Embryonic facial prominence (tissue), 1 donor: Measurements from ENCODE around the gene ALPK3.

Source experiments
- DNase-seq: peaks from one replicate; pipeline ENCODE4 v3.0.0-alpha.2; 2016; ENCODE audit errors: extremely low spot score

The ALPK3 gene, protein sequence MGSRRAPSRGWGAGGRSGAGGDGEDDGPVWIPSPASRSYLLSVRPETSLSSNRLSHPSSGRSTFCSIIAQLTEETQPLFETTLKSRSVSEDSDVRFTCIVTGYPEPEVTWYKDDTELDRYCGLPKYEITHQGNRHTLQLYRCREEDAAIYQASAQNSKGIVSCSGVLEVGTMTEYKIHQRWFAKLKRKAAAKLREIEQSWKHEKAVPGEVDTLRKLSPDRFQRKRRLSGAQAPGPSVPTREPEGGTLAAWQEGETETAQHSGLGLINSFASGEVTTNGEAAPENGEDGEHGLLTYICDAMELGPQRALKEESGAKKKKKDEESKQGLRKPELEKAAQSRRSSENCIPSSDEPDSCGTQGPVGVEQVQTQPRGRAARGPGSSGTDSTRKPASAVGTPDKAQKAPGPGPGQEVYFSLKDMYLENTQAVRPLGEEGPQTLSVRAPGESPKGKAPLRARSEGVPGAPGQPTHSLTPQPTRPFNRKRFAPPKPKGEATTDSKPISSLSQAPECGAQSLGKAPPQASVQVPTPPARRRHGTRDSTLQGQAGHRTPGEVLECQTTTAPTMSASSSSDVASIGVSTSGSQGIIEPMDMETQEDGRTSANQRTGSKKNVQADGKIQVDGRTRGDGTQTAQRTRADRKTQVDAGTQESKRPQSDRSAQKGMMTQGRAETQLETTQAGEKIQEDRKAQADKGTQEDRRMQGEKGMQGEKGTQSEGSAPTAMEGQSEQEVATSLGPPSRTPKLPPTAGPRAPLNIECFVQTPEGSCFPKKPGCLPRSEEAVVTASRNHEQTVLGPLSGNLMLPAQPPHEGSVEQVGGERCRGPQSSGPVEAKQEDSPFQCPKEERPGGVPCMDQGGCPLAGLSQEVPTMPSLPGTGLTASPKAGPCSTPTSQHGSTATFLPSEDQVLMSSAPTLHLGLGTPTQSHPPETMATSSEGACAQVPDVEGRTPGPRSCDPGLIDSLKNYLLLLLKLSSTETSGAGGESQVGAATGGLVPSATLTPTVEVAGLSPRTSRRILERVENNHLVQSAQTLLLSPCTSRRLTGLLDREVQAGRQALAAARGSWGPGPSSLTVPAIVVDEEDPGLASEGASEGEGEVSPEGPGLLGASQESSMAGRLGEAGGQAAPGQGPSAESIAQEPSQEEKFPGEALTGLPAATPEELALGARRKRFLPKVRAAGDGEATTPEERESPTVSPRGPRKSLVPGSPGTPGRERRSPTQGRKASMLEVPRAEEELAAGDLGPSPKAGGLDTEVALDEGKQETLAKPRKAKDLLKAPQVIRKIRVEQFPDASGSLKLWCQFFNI (N-terminal part only)

DNA sequence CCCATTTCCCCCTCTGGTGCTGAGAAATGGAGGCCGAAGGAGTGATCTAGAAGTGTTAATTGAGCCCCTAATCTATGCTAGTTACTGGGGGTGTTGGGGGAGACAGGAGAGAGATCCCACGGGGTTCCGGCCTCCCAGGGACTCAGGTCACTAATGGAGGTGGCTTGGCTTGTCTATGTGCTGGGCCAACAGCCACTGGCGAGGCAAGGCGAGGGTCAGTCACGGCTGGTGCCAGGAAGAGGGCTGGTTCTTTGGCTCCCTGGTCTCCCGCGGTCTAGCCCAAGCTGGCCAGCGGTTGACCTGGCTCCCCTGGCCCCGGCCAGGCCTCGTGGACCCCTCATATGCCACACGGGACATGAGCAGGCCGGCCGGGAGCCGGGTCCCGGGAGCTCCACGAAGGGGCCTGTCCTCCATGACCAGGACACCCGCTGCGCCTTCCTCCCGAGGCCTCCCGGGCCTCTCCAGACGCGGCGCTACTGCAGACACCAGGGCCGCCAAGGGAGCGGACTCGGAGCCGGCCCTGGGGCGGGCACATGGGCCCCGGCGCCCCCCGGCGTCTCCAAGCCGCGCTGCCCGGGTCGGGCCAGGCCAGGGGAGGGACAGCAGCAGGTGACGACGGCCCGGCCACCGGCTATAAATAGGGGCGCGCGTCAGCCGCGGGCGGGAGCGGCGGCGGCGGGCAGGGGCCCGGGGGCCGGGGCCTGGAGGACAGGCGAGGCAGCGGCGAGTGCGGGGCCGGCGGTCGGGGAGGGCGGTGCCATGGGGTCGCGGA, at the start of gene ALPK3:
ALPK3 (plus strand) TSS at position 663 of the 772 bp plus-strand sequence; CDS start at position 760, 97 bp downstream.
- no peak for DNase-seq

DNA sequence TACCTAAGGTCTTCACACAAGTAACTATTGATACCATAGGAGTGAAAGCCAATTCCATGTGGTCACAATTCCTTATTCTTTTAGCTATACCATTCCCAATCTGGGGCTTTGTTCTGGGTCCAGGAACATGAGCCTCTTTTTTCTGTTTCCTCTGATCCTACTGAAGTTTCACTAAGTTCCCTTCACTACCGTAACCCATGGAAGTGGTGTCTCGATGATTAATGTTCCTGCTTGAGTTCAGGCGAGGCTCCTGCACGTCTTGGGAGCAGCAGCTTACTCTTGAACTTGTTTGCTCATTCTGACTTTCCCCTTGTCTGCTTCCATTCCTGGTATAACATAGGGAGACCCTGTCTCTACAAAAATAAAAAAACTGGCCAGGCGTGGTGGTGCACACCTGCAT, 45.1 kb upstream of the ALPK3 start:
- DNase-seq = no peak

DNA sequence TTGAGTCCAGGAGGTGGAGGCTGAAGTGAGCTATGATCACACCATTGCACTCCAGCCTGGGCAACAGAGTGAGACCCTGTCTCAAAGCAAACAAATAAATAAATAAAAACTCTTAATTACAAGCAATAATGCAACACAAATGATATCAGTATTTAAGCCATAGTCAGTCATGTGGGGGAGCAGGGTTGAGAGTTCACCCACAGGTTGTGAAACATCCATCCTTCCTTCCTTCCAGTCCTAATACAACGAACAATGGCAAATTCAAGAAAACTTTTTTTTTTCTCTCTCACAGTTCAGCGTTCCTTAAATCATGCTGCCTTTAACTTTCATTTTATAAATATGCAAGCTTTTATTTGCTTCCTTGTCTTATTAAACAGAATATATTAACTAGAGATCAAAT, 44.7 kb upstream of the ALPK3 start:
- DNase-seq = no peak

DNA sequence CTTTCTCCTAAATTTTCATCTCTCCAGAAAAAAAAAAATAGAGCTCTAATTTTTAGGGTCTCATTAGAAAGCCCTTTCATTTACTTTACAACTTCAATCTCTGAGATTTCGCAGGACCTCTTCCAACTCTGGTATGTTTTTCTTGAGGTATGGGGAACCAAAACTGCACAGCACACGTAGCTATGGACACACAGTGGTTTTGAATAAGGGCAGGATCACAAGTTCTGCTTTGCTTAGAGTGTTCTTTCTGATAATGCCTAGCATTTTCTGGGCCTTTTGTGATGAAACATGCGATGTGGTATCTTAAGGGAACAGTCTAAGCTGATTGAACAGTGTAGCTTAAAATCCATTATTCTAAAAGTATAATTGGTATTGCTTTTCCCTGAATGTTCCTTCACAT, 43.4 kb upstream of the ALPK3 start:
- no peak for DNase-seq

DNA sequence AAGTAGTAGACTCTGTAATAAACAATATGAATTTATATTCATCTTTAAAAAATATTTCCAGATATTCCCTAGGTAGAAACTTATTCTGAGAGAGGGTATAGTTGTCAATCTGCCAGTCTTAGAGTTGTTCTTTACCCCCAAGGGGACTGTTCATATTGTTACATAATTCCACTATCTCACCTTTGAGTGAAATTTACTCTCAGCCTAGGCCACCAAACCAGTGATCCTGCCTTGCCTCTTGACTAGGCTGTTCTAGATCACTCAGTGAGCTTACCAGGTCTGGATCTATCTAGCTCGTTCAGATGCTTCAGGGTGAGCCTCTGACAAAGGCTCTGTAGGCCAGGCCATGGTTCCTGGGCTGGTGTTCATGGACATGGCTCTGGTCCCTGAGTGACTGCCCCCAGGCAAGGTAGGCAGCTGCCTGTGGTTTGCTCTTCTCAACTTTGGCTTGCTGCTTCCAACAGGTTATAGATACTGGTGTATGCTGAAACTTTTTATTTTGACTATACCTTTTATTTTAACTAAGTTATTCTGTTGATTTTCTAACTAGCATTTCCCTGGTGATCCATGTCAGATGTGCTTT, 41.2 kb upstream of the ALPK3 start:
- no peak for DNase-seq

DNA sequence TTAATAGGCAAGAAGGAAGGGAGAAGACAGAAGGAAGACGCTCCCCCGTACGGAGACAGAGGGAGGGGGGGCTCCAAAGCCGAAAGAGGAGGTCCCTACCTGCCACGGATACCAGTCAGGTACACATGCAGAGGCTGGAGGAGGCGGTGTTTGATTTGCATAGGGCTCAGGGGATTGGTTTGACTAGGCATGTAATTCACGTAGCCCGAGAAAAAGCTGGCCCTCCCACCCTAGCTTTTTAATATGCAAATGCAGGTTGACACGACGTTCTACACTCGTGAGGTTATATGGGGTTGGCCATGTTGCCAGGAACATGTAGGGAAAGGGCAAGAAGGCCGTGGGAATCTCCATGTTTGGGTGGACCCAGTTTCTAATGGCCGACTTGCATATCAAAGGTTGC, 39.0 kb upstream of the ALPK3 start:
- DNase-seq = no peak

DNA sequence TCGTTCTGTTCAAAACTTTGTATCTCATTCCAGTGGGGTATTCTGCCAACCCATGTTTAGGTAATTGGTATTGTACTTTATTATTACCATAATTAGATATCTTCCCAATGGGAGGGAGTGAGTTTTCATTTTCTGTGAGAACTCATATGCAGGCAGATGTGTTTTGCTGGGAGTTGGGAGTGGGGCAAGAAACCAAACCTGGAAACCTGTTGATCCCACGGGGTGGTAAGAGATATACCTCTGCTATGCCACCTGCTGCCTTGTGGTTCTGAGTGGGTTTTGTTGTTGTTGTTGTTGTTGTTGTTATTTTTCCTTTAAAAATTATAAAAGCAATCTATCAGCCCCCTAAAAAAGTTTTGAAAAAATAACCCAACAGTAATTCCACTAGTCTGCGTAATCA, 36.7 kb upstream of the ALPK3 start:
- DNase-seq = no peak

DNA sequence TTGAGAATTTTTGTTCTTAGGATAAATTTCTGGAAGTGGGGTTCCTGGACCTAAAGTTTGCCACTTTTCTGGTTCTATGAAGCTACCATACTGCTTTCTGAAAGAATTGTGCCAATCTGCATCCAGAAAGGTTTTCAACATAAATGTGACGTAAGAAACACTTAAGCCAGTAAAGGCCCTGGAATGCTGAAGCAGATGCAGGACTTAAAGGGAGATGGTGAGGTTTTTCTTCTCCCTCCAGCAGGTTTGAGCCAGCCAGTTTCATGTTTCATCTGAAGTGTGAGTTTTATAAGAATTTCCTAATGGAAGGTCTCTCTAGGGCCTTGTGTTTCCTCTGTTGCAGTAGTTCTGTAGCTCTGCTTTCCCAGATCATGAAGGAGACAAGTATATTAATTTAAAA, 35.7 kb upstream of the ALPK3 start:
- no peak for DNase-seq

DNA sequence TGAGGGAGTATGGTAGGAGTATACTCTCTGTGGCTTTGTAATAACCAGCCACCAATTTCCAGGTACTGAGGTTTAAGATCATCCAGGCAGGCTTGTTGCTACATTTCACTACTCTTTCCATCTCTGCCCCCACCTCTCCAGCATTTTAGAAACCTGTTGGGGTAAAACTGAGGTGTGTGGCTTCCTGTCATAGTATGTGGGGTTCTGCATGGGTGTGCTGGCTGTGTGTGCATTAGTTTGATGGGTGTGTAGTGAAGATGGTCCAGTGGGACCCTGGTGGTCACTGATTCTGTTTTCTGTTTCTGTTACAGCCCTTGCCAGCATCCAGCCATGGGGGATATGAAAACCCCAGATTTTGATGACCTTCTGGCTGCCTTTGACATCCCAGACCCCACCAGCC, 34.8 kb upstream of the ALPK3 start:
- no peak for DNase-seq

DNA sequence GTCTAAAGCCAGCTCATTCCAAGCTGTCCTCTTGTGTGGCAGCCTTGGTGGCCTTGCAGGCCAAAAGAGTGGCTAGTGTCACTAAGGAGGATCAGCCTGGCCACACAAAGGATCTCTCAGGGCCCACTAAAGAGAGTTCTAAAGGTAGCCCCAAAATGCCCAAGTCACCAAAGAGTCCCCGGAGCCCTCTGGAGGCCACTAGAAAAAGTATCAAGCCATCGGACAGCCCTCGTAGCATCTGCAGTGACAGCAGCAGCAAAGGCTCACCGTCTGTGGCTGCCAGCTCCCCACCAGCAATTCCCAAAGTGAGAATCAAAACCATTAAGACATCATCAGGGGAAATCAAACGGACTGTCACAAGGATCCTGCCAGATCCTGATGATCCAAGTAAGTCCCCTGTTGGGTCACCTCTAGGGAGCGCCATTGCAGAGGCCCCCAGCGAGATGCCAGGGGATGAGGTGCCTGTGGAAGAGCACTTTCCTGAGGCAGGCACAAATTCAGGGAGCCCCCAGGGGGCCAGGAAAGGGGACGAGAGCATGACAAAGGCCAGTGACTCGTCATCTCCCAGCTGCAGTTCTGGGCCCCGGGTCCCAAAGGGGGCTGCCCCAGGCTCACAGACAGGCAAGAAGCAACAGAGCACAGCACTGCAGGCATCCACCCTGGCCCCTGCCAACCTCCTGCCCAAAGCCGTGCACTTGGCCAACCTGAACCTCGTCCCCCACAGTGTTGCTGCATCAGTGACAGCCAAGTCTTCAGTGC, 33.5 kb upstream of the ALPK3 start:
- DNase-seq = no peak

DNA sequence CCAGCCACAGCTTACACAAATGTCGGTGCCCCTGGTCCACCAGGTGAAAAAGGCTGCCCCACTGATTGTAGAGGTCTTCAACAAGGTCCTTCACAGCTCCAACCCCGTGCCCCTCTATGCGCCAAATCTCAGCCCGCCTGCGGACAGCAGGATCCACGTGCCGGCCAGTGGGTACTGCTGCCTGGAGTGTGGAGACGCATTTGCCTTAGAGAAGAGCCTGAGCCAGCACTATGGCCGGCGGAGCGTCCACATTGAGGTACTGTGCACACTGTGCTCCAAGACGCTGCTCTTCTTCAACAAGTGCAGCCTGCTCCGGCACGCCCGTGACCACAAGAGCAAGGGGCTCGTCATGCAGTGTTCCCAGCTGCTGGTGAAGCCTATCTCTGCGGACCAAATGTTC, 32.9 kb upstream of the ALPK3 start:
- DNase-seq = no peak

DNA sequence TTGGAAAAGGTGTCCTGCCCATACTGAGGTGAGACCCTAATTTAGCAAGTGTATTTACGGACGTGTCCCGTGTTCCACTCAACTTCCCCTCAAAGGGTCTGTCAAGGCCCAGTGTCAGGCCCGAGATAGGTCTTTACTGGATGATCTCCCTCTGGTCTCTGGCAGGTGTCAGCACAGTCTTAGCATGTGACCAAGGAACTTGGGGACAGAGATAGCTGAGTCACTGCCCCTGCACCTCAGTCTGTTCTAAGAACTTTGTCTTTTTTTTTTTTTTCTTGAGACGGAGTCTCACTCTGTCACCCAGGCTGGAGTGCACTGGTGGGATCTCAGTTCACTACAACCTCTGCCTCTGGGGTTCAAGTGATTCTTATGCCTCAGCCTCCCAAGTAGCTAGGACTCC, 32.1 kb upstream of the ALPK3 start:
- DNase-seq = no peak

DNA sequence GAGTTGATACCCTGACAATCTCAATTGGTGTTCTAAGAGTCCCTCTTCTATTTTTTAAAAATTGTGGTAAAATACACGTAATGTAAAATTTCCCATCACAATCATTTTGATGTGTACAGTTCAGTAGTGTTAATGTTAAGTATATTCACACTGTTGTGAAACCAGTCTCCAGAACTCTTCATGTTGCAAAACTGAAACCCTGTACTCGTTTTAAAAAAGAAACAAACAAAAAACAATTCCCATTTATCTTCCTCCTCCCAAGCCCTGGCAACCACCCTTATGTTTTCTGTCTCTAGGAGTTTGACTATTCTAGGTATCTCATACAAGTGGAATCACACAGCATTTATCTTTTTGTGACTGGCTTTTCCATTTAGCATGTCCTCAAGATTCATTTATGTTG, 28.7 kb upstream of the ALPK3 start:
- no peak for DNase-seq

DNA sequence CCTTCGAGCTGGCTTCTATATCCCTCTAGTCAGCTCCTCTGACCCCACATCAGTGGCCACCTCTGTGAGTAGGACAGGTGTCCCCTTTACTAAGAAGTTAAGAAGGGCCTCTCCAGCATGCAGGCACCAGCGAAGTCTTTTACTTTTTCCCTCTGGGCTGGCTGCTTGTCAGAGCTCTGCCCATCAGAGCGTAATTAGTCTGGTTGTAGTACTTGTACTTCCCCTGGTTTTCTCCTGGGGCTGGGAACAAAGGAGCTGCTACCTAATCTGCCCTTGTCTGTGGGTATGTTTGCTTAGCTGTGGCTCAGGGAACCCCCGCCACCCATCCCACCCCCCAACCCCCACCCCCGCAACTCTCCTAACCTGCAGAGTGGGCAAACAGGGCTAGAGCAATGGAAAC, 27.4 kb upstream of the ALPK3 start:
- no peak for DNase-seq

DNA sequence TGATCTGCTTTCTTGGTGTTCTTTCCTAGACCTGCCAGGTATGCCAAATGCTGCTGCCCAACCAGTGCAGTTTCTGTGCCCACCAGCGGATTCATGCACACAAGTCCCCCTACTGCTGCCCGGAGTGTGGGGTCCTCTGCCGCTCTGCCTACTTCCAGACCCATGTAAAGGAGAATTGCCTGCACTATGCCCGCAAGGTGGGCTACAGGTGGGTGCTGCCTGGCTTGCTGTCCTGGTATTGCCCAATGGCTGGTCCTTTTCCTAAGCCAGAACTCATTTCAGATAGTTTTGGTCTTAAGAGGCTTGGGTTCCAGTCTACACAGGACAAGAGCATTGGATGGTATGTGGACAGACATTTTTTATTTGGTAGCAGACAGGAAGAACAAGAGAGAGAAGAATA, 26.5 kb upstream of the ALPK3 start:
- DNase-seq = no peak

DNA sequence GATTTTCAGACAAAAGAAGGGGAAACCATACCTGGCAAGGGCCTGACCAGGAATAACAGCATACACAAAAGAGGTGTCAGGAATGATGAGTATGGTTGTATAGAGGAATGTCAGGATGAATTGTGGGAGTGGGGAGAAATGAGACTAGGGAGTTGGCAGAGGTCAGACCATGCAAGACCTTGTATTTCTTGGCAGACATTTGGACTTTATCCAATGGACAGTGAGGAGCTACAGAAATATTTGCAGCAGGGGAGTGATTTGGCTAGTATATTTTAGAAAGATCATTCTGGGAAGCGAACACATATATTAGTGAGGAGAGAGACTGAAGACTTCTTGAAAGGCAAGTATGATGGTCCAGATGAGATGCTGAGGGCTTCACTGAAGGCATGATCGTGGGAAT, 25.4 kb upstream of the ALPK3 start:
- DNase-seq = no peak

DNA sequence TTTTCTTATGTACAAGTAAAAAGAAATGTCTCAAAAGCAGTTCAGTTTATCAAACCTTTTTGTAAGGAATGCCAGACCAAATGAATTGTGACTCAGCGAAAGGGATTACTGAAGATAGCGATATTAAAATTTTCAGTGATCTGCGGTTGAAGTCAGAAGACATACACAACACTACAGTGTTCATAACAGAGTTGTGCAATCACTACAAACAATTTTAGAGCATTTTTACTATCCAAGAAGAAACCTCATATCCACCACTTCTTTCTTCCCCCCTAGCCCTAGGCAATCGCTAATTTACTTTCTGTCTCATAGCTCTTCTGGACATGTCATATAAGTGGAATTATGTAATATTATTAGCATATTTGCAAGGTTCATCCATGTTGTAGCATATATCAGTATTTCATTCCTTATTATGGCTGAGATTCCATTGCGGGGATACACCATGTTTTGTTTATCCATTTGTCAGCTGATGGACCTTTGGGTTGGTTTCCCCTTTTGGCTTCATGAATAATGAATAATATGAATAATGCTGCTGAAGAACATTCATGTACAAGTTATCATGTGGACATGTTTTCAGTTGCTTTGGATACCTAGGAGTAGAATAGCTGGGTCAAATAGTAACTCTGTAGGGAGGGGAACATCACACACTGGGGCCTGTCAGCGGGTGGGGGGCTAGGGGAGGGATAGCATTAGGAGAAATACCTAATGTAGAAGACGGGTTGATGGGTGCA, 23.6 kb upstream of the ALPK3 start:
- DNase-seq = no peak

DNA sequence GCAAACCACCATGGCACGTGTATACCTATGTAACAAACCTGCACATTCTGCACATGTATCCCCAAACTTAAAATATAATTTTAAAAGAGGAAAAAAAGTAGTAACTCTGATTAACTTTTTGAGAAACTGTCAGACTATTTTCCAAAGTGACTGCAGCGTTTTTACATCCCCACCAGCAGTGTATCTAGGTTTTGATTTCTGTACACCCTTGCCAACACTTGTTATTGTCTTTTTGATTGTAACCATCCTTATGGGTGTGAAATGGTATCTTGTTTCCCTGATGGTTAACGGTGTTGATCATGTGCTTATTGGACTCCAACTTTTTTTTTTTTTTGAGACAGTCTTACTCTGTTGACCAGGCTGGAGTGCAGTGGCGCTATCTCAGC, 23.0 kb upstream of the ALPK3 start:
- DNase-seq = no peak

DNA sequence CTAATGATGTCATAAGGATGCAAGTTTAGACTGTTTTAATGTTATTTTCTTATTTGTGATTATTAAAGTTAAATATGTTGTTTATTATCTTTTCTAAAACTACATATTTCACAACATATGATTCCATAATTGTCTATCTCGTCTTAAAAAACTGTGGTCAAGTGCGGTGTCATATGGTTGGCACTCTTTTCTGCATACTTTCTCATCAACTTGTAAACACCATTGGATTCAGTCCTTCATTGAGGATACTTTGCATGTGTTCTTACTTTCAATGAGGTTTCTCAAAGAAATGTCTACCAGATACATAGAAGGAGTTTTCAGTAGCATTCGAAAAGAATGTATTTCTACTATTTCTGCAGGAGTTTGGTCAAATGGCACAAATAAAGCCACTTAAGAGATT, 22.0 kb upstream of the ALPK3 start:
- no peak for DNase-seq

DNA sequence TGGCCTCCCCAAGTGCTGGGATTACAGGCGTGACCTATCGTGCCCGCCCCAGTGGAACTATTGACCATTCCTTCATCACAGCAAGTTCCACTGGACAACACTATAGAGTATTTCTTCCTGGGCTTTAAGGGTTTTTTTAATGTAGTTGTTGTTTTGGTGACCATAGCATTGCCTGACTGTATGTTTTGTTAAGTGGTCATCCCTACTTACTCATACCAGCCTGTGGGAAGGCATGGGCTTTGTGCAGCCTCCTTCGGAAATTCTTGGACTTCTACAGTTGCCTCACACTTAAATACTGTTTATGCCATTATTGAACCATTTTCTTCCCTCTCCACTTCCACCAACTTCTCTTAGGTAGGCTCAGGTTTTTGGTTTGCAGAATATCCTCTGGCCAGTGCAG, 19.9 kb upstream of the ALPK3 start:
- no peak for DNase-seq
